Mesenchymal stem cell (in vitro differentiated cells and primary cell): ENCODE results near the gene SRRM1.

ENCODE experiments used
- DNase-seq: peaks from one replicate; pipeline ENCODE4 v3.0.0-alpha.2; 2013
- H2AFZ ChIP-seq: one replicate; pipeline ENCODE4 v1.6.1; 2013; ENCODE audit warnings: low read depth, mild to moderate bottlenecking, control low read depth, inconsistent platforms, low read length, moderate library complexity
- H2AK5ac ChIP-seq: 2 replicates; pipeline ENCODE4 v1.6.1; 2013; ENCODE audit warnings: low read length, moderate library complexity, mild to moderate bottlenecking, inconsistent platforms; ENCODE audit not compliant: severe bottlenecking
- H2BK120ac ChIP-seq: one replicate; pipeline ENCODE4 v1.6.1; 2013; ENCODE audit warnings: low read depth, mild to moderate bottlenecking, inconsistent platforms, low read length, moderate library complexity
- H2BK12ac ChIP-seq, 2 experiments: one replicate each; pipeline ENCODE4 v1.6.1; 2013; ENCODE audit warnings: inconsistent platforms in 2 of 2, low read length in 2 of 2, mild to moderate bottlenecking in 2 of 2, moderate library complexity in 2 of 2, control low read depth in 1 of 2
- H2BK15ac ChIP-seq: one replicate; pipeline ENCODE4 v1.6.1; 2013; ENCODE audit warnings: mild to moderate bottlenecking, low read depth, inconsistent platforms; ENCODE audit not compliant: poor library complexity, severe bottlenecking
- H2BK5ac ChIP-seq: 2 replicates; pipeline ENCODE4 v1.6.1; 2013; ENCODE audit warnings: low read depth, mild to moderate bottlenecking, low read length, control low read depth, inconsistent platforms; ENCODE audit not compliant: poor library complexity, severe bottlenecking
- H3K14ac ChIP-seq, 2 experiments: one replicate each; pipeline ENCODE4 v1.6.1; 2013; ENCODE audit warnings: inconsistent platforms in 2 of 2, low read length in 2 of 2, control low read depth in 1 of 2, mild to moderate bottlenecking in 1 of 2, moderate library complexity in 1 of 2
- H3K18ac ChIP-seq, 2 experiments: one replicate each; pipeline ENCODE4 v1.6.1; 2013; ENCODE audit warnings: inconsistent platforms in 2 of 2, low read length in 2 of 2, control low read depth in 1 of 2, low read depth in 1 of 2, mild to moderate bottlenecking in 1 of 2
- H3K23ac ChIP-seq, 2 experiments: one replicate each; pipeline ENCODE4 v1.6.1; 2013; ENCODE audit warnings: inconsistent platforms in 2 of 2, low read length in 2 of 2, mild to moderate bottlenecking in 2 of 2, moderate library complexity in 2 of 2, control low read depth in 1 of 2
- H3K27ac ChIP-seq: 2 replicates; pipeline ENCODE4 v1.5.1; 2013; ENCODE audit warnings: mild to moderate bottlenecking, moderate library complexity, low read length, control low read depth, inconsistent platforms; ENCODE audit not compliant: poor library complexity, severe bottlenecking
- H3K27me3 ChIP-seq, 2 experiments: 2 replicates each; pipeline versions ENCODE4 v1.6.1 to v1.7.0; 2013; ENCODE audit warnings: low read length in 2 of 2, mild to moderate bottlenecking in 2 of 2, moderate library complexity in 2 of 2, control low read depth in 1 of 2, inconsistent platforms in 1 of 2; ENCODE audit not compliant: control insufficient read depth in 1 of 2, insufficient read depth in 1 of 2
- H3K36me3 ChIP-seq, 2 experiments: 2 replicates each; pipeline versions ENCODE4 v1.6.1 to v1.7.0; 2013; ENCODE audit warnings: low read length in 2 of 2, control low read depth in 1 of 2, inconsistent platforms in 1 of 2, low read depth in 1 of 2, mild to moderate bottlenecking in 1 of 2; ENCODE audit not compliant: insufficient read depth in 2 of 2, control insufficient read depth in 1 of 2
- H3K4ac ChIP-seq, 2 experiments: one replicate each; pipeline ENCODE4 v1.6.1; 2013; ENCODE audit warnings: inconsistent platforms in 2 of 2, low read length in 2 of 2, mild to moderate bottlenecking in 2 of 2, moderate library complexity in 2 of 2, control low read depth in 1 of 2, low read depth in 1 of 2
- H3K4me1 ChIP-seq: 2 replicates; pipeline ENCODE4 v1.6.1; 2013; ENCODE audit warnings: low read depth, low read length, control low read depth; ENCODE audit not compliant: control insufficient read depth, insufficient read depth
- H3K4me2 ChIP-seq: 2 replicates; pipeline ENCODE4 v1.6.1; 2013; ENCODE audit warnings: low read length, mild to moderate bottlenecking, inconsistent platforms; ENCODE audit not compliant: poor library complexity, severe bottlenecking
- H3K4me3 ChIP-seq, 2 experiments: 2 replicates each; pipeline versions ENCODE4 v1.5.1 to v1.7.0; 2013; ENCODE audit warnings: low read length in 2 of 2, mild to moderate bottlenecking in 2 of 2, control low read depth in 1 of 2, low read depth in 1 of 2; ENCODE audit not compliant: insufficient read depth in 1 of 2
- H3K79me1 ChIP-seq: replicated peaks from 2 replicates; pipeline ENCODE4 v1.6.1; 2013; ENCODE audit warnings: mild to moderate bottlenecking, control low read depth, low read length, inconsistent platforms; ENCODE audit not compliant: poor library complexity, severe bottlenecking
- H3K9ac ChIP-seq: 2 replicates; pipeline ENCODE4 v1.7.0; 2013; ENCODE audit warnings: mild to moderate bottlenecking, low read length, moderate library complexity
- H3K9me3 ChIP-seq: 2 replicates; pipeline ENCODE4 v1.7.0; 2013; ENCODE audit warnings: mild to moderate bottlenecking, low read length; ENCODE audit not compliant: control insufficient read depth
- H4K8ac ChIP-seq: one replicate; pipeline ENCODE4 v1.6.1; 2013; ENCODE audit warnings: inconsistent platforms, mild to moderate bottlenecking, low read length, moderate library complexity
- H4K91ac ChIP-seq: one replicate; pipeline ENCODE4 v1.6.1; 2013; ENCODE audit warnings: mild to moderate bottlenecking, low read length, inconsistent platforms
- WGBS: methylation state at CpG from one replicate; pipeline ENCODE4 v1.1.7; 2013; ENCODE audit warnings: mixed read lengths; 5-methylcytosine and 5-hydroxymethylcytosine counted together

Gene SRRM1

GRCh38 chr1:24652382-24652781 lies 9.3 kb downstream of the SRRM1 start:
- no peak overlapping the region for H3K14ac ChIP-seq
- H3K18ac ChIP-seq = no peak overlapping the region
- peaks cover 3% of the 10 kb centered on the region for H3K4me1 ChIP-seq
- no peak overlapping the region for H2BK12ac ChIP-seq
- H3K27me3 ChIP-seq = no peaks in the 10 kb centered on the region
- 82% methylated on average over 1 of the region's 13 CpGs for WGBS
- no peak overlapping the region for H2AFZ ChIP-seq
- DNase-seq = no peak
- no peak overlapping the region for H2BK15ac ChIP-seq
- no peak overlapping the region for H3K23ac ChIP-seq
- H3K9me3 ChIP-seq = no peaks in the 10 kb centered on the region
- H4K91ac ChIP-seq = no peak overlapping the region
- no peak overlapping the region for H3K9ac ChIP-seq
- H4K8ac ChIP-seq = no peak overlapping the region
- no peak overlapping the region for H2AK5ac ChIP-seq
- no peak overlapping the region for H3K4me2 ChIP-seq
- H2BK5ac ChIP-seq = no peak overlapping the region
- H3K4ac ChIP-seq = no peak overlapping the region
- no peak overlapping the region for H3K4me3 ChIP-seq
- peaks cover 21 to 99% of the 10 kb centered on the region in 2 experiments for H3K36me3 ChIP-seq
- peaks cover 7% of the 10 kb centered on the region for H3K79me1 ChIP-seq
- H2BK120ac ChIP-seq = no peak overlapping the region
- no peak overlapping the region for H3K27ac ChIP-seq

- peaks cover 6% of the 10 kb centered on the region for H3K4me1 ChIP-seq
- 100% methylated on average over 1 of the region's 3 CpGs for WGBS
These were observed 10.9 kb downstream of the SRRM1 start for GRCh38 chr1:24654010-24654409.

DNA sequence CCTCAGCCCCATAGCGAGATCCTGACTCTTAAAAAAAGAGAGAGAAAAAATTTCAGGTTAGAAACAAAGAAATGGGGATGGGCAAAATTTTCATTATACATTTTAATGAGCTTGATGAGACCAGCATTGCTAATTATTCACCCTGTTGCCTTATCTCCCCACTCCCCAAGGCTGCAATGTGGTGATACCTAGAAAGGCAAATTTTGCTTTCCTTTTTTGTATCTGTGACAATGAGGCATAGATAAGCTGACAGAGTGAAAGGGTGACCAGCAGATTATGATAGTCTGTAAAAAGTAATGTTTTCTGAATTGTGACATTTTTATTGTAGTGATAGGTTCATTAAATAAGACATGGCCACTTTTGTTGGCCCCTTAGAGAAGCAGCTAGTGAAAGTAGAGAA lies 12.9 kb downstream of the SRRM1 start:
- WGBS = 100% methylated on average over 1 of the region's 1 CpG
- no peak for DNase-seq

More at GRCh38 chr1:24654010-24654409, 10.9 kb downstream of the SRRM1 start:
- no peak overlapping the region for H2BK5ac ChIP-seq
- no peak overlapping the region for H4K8ac ChIP-seq
- no peak for DNase-seq
- H4K91ac ChIP-seq = no peak overlapping the region
- H3K36me3 ChIP-seq = peaks cover 23 to 97% of the 10 kb centered on the region in 2 experiments
- H3K14ac ChIP-seq = no peak overlapping the region
- H3K27me3 ChIP-seq = no peaks in the 10 kb centered on the region
- H3K79me1 ChIP-seq = peaks cover 7% of the 10 kb centered on the region
- H3K23ac ChIP-seq = no peak overlapping the region
- no peak overlapping the region for H2AK5ac ChIP-seq
- no peak overlapping the region for H2BK120ac ChIP-seq
- no peak overlapping the region for H2BK15ac ChIP-seq
- H3K9me3 ChIP-seq = no peaks in the 10 kb centered on the region
- H3K18ac ChIP-seq = no peak overlapping the region
- no peak overlapping the region for H3K4ac ChIP-seq
- H3K27ac ChIP-seq = no peak overlapping the region
- H2AFZ ChIP-seq = no peak overlapping the region
- H3K4me3 ChIP-seq = no peak overlapping the region
- no peak overlapping the region for H3K4me2 ChIP-seq
- no peak overlapping the region for H3K9ac ChIP-seq
- no peak overlapping the region for H2BK12ac ChIP-seq

DNA sequence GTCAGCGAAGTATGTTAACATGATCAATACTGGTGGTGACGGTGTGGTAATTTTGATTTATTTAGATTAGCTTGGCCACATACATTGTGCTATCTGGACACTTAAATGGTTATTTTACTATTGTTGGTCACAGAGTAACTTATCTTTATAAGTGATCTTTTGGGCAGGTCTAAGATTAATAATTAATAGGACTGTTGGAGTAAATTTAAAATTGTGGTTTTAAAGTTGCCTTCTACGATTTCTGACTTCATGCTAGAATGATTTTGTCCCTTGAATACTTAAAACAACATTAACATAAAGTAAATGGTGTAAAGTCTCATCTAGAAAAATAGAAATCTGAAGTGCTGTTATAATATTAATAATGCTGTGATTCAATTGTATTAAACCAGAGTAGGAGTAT lies 14.7 kb downstream of the SRRM1 start:
- H3K79me1 ChIP-seq = peaks cover 8% of the 10 kb centered on the region
- peaks cover 6% of the 10 kb centered on the region for H3K4me1 ChIP-seq
- H3K27me3 ChIP-seq = no peaks in the 10 kb centered on the region
- DNase-seq = no peak
- no peaks in the 10 kb centered on the region for H3K9me3 ChIP-seq
- peak overlapping the region; percentile 73 for H3K27ac ChIP-seq
- no peak overlapping the region for H2BK120ac ChIP-seq
- no peak overlapping the region for H2AK5ac ChIP-seq
- WGBS = 100% methylated on average over 2 of the region's 3 CpGs
- no peak overlapping the region for H3K23ac ChIP-seq
- no peak overlapping the region for H2AFZ ChIP-seq
- H3K18ac ChIP-seq = no peak overlapping the region
- no peak overlapping the region for H4K91ac ChIP-seq
- H3K14ac ChIP-seq = no peak overlapping the region
- H3K4ac ChIP-seq = no peak overlapping the region
- H2BK5ac ChIP-seq = no peak overlapping the region
- no peak overlapping the region for H3K4me3 ChIP-seq
- no peak overlapping the region for H2BK15ac ChIP-seq
- no peak overlapping the region for H2BK12ac ChIP-seq
- H3K36me3 ChIP-seq = peaks cover 20 to 98% of the 10 kb centered on the region in 2 experiments
- peak overlapping the region; percentile 49 for H3K9ac ChIP-seq
- peak overlapping the region; percentile 61 for H3K4me2 ChIP-seq
- H4K8ac ChIP-seq = no peak overlapping the region

More for the DNA sequence above, 12.9 kb downstream of the SRRM1 start:
- peak overlapping the region; percentile 45 for H3K9ac ChIP-seq
- H3K4me3 ChIP-seq = no peak overlapping the region
- no peaks in the 10 kb centered on the region for H3K27me3 ChIP-seq
- H3K4me1 ChIP-seq = peaks cover 6% of the 10 kb centered on the region
- H3K18ac ChIP-seq = no peak overlapping the region
- no peak overlapping the region for H2BK120ac ChIP-seq
- H2AFZ ChIP-seq = no peak overlapping the region
- H3K4ac ChIP-seq = no peak overlapping the region
- no peak overlapping the region for H2BK15ac ChIP-seq
- no peak overlapping the region for H4K8ac ChIP-seq
- peaks cover 20 to 97% of the 10 kb centered on the region in 2 experiments for H3K36me3 ChIP-seq
- no peaks in the 10 kb centered on the region for H3K9me3 ChIP-seq
- no peak overlapping the region for H3K14ac ChIP-seq
- no peak overlapping the region for H2BK12ac ChIP-seq
- H3K27ac ChIP-seq = no peak overlapping the region
- no peak overlapping the region for H4K91ac ChIP-seq
- no peak overlapping the region for H2AK5ac ChIP-seq
- H3K79me1 ChIP-seq = peaks cover 7% of the 10 kb centered on the region
- no peak overlapping the region for H3K4me2 ChIP-seq
- H2BK5ac ChIP-seq = no peak overlapping the region
- H3K23ac ChIP-seq = no peak overlapping the region
